ENCODE results near the gene FNDC3B.
"Not testable (repeated sequence)": the region's sequence is repeated elsewhere in the genome, so short reads cannot be mapped to it uniquely, and the experiment has no call there.

FNDC3B gene

GRCh38 chr3:172222478-172223071, 183.2 kb downstream of the FNDC3B start:
- DNase-seq: no peak

- no peak for DNase-seq
Observed at GRCh38 chr3:172223870-172224269, 184.5 kb downstream of the FNDC3B start.

GRCh38 chr3:172224560-172225214, 185.3 kb downstream of the FNDC3B start:
- DNase-seq: no peak

- DNase-seq: no peak
Observed at GRCh38 chr3:172225215-172225707, 185.9 kb downstream of the FNDC3B start.

DNA sequence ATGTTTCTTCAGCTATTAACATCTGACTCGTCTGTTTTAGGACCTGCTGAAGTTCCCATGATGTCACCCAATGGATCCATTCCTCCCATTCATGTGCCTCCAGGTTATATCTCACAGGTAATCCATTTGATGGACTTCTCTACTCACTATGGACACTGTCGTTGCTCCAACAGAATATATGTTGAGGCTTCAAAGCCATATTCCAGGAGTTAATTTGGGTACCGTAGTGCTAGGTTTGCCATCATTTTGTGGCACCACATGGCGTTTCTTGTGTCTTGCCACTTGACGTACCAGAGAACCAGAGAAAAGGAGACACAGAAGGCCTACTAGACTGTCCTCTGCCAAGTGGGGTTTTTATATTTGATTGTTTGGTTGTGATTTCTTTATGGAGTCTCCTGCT, 187.5 kb downstream of the FNDC3B start:
- DNase-seq: no peak

DNA sequence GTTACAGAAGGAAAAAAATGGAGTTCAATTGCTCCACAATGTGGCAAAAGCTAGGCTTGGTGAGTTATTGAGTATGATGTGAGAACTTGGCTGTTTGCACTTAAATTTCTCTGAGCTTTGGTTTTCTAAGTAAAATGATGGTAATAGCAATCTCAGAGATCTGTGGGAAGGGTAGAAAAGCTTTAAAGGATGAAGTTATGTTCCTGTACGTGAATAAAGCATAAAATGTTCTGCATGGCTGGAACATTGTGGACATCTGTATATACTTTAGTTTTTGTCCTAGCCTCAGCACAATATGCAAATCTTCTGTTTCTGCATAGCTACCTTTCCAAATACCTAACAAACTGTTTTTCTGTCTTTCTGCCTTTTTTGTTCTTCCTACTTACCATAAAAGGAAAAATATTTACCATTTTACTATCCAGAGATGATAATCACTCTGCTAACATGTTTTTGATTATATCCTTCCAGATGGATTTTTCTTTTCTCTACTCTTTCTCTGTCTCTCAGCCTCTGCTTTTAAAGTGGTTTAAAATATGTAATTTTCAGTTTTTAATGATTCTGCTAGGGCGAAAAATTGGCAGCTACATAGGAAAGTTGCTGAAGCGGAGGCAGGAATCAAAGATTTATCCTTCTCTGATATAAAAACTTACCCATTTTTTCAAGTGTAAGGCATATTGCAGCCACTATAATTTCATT, 188.1 kb downstream of the FNDC3B start:
- no peak for DNase-seq

DNA sequence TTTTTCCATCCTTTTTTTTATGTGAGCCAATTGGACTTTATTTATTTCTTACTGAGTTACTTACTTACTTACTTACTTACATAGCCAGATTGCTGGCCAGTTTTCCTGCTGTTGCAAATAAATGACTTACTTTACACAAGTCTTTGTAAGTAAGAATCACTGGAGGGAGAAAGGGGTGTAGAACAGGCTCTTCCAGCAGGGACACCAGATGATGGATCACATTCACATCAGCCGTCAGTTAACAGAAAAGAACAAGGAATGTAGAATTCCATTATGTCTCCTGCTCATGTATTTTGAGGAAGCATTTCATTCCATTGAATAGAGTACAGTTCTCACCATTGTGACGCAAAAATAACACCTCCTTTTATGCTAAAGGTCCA, 188.6 kb downstream of the FNDC3B start:
- no peak for DNase-seq

DNA sequence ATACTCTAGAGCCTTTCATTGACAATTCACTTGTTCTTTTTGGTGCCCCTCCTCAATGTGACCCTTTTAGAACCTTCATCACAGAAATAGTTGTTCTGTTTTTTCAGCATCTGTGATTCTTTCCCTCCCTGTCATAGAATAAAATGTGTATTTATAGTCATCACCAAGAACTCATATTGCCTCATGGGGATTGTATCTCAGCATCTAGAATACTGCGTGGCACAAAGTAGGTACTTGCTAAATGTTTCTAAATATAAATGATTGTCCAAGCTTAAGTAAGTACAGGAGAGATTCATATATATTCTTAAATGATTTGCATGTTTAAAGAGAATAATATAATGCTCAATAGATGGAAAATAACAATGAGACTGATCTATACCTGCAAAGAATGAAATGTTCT, 190.1 kb downstream of the FNDC3B start:
- DNase-seq: no peak

DNA sequence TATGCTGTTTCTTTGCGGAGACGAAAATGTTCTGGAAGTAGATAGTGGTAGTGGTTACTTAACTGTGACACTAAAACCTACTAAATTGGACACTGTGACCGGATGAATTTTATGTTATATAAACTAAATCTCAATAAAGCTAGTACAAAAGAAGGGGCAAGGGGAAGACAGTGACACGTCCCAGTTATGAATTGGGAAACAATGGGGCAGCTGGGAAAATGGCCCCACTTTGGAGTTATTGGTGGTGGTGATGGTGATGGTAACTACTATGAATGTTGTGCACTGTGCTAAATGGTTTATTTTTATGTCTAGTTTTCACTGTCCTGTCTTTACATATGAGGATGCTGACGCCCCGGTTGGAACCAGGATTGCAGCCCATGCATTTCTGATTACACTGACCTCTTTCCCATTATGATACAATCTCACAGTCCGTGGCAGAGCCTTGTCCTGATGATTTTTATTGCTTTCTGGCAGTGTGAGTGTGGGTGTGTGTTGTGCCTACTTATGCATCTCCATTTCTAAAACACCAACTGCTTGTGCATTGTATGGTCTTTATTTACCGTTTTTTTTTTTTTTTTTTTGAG, 192.0 kb downstream of the FNDC3B start:
- no peak for DNase-seq

GRCh38 chr3:172232579-172233212, 193.3 kb downstream of the FNDC3B start:
- DNase-seq: no peak

DNA sequence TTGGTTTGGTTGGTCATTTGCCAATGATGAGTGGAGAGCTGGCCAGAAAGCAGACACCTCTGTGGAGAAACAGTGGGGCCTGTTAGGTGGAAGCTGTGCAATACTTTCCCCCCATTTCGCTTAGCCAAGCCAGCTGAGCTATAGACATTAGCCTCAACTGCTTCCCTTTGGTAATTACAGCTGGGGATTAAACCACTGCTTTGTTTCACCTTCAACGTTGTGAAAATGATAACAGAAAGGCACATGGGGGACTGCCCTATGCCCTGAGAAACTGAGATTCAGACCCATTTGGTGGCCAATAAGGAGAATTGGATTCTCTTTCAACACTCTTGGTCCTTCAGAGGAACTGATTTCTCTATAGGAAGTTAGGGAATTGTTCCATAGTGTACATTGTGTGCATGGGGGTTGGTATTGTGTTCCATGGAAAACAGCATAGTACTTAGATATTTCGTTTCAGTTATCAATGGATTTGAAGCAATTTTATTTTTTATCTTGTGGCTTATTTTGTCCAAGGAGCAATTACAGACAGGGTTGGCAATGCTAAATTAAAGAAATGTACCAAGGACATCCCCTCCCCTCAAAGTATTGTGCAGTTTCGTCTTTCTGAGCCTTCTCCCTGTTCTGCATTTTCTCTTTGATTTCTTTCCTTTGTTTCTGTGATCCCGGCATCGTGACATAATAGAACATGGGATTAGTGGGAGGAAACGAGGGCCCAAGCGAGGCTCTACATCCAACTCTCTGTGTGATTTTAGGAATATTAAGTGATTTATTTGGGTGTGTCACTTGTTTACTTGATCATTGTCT, 194.3 kb downstream of the FNDC3B start:
- no peak for DNase-seq

DNA sequence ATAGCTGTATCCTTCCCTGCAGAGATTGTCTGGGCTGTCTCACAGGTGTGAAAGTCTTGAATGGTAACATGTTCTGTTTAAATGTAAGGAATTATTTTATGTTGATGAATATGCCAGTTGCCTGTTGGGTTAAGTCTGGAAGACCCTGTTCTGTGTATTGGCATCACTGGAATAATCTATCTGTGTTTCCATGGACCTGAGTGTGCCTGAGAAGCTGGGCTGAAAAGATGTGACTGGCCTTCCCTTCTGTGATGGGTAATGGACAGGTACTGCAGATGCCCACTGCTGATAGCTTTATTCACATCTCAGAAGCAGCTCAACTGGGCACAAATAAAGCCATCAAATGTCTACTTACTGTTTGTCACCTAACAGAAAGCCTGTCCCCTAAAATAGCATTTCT, 196.3 kb downstream of the FNDC3B start:
- DNase-seq: no peak

DNA sequence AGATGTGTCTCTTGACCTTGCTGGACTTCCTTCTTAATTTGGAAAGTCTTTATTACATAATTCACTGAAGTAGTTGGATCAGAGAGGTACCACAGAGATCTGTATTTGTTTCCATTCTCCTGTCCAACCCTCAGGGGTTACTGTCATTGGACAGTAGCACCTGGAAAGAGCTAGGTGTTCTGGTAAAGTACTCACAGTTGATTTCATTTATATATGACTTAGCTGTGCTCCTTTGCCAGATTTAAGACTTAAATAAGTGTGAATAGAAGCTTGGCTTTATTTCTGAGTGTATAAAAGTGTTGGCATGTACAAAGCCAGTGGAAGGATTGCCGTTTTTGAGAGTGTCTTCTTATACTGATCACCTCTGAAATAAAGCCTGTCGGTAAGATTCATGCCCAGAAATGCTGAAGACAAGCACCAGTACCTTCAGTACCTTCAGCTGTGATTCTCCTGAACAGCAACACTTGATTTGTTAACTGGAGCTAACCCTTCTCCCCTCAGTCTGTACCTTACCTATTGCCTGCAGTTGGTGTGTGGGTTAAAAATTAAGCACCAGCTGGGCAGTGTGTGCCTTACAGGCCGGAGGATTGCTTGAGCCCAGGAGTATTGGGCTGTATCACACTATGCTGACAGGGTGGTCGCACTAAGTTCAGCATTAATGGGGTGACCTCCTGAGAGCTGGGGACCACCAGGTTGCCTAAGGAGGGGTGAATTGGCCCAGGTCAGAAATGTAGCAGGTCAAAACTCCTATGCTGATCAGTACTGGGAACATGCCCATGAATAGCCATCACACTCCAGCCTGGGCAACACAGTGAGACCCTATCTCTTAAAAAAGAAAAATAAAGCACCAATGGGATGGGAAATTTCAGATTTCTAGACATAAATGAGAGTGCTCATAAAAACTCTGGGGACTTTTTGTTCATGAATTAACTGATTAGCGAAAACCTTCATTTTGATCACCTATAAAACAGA, 197.7 kb downstream of the FNDC3B start:
- DNase-seq: no peak

GRCh38 chr3:172238188-172238587, 198.8 kb downstream of the FNDC3B start:
- no peak for DNase-seq

- DNase-seq: no peak
Observed at GRCh38 chr3:172239218-172239790, 199.9 kb downstream of the FNDC3B start.

GRCh38 chr3:172241405-172241804, 202.0 kb downstream of the FNDC3B start:
- DNase-seq: no peak

GRCh38 chr3:172242471-172242870, 203.1 kb downstream of the FNDC3B start:
- not testable (repeated sequence) for DNase-seq

DNA sequence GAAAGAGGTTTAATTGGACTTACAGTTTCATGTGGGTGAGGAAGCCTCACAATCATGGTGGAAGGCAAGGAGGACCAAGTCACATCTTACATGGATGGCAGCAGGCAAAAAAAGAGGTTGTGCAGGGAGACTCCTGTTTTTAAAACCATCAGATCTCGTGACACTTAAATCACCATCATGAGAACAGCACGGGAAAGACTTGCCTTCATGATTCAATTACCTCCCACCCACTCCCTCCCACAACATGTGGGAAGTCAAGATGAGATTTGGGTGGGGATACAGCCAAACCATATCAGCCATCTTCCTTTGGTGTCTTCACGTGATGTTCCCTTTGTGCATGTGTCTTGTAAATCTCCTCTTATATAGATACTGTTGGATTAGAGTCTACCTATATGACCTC, 204.0 kb downstream of the FNDC3B start:
- DNase-seq: not testable (repeated sequence)

DNA sequence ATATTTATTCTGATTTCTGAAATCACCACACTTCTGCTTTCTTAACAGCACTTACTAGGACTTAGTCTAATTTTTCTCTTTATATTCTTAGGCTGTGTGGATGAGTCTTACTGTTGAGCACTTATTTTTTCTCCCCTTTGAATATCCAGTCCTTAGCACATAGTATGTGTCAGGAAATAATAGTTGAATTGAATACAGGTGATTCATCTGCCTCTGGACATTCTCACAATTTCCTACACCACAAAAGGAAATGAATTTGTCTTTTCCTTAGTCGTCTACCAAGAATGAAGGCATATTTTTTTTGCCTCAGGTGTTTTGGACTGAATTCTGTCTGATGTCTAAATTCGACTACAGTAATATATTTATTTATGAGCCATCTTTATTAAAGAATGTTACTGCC, 204.6 kb downstream of the FNDC3B start:
- DNase-seq: no peak

- no peak for DNase-seq
Observed at GRCh38 chr3:172245241-172245640, 205.9 kb downstream of the FNDC3B start.
